ENCODE data around the gene FLRT2.

The FLRT2 gene

GRCh38 chr14:85565862-85566296 is 35.9 kb downstream of the FLRT2 start:
- no peak for DNase-seq (ENCODE audit: low read depth)

GRCh38 chr14:85566603-85567002 is 36.7 kb downstream of the FLRT2 start:
- no peak for DNase-seq (ENCODE audit: low read depth)

- DNase-seq (ENCODE audit: low read depth) = no peak
Measured at GRCh38 chr14:85572011-85572410, 42.1 kb downstream of the FLRT2 start.

- no peak for DNase-seq (ENCODE audit: low read depth)
Measured at GRCh38 chr14:85572845-85573244, 42.9 kb downstream of the FLRT2 start.

- DNase-seq (ENCODE audit: low read depth) = no peak
Measured at GRCh38 chr14:85573406-85573805, 43.5 kb downstream of the FLRT2 start.

GRCh38 chr14:85574853-85575616 is 45.1 kb downstream of the FLRT2 start:
- no peak for DNase-seq (ENCODE audit: low read depth)

GRCh38 chr14:85575617-85575898 is 45.6 kb downstream of the FLRT2 start:
- no peak for DNase-seq (ENCODE audit: low read depth)

- DNase-seq (ENCODE audit: low read depth) = no peak
Measured at GRCh38 chr14:85576218-85576617, 46.3 kb downstream of the FLRT2 start.

- DNase-seq (ENCODE audit: low read depth) = no peak
Measured at GRCh38 chr14:85576848-85577542, 47.1 kb downstream of the FLRT2 start.

- no peak for DNase-seq (ENCODE audit: low read depth)
Measured at GRCh38 chr14:85577543-85578114, 47.7 kb downstream of the FLRT2 start.

- no peak for DNase-seq (ENCODE audit: low read depth)
Measured at GRCh38 chr14:85578357-85578756, 48.4 kb downstream of the FLRT2 start.

GRCh38 chr14:85578930-85579329 is 49.0 kb downstream of the FLRT2 start:
- no peak for DNase-seq (ENCODE audit: low read depth)

GRCh38 chr14:85579942-85580341 is 50.0 kb downstream of the FLRT2 start:
- DNase-seq (ENCODE audit: low read depth) = no peak

GRCh38 chr14:85580536-85581140 is 50.7 kb downstream of the FLRT2 start:
- no peak for DNase-seq (ENCODE audit: low read depth)

- DNase-seq (ENCODE audit: low read depth) = no peak
Measured at GRCh38 chr14:85581691-85582090, 51.7 kb downstream of the FLRT2 start.

- DNase-seq (ENCODE audit: low read depth) = no peak
Measured at GRCh38 chr14:85583380-85583779, 53.4 kb downstream of the FLRT2 start.

- no peak for DNase-seq (ENCODE audit: low read depth)
Measured at GRCh38 chr14:85584481-85584880, 54.5 kb downstream of the FLRT2 start.

GRCh38 chr14:85587151-85587711 is 57.3 kb downstream of the FLRT2 start:
- no peak for DNase-seq (ENCODE audit: low read depth)

GRCh38 chr14:85590784-85591183 is 60.8 kb downstream of the FLRT2 start:
- no peak for DNase-seq (ENCODE audit: low read depth)

- DNase-seq (ENCODE audit: low read depth) = no peak
Measured at GRCh38 chr14:85594217-85594616, 64.3 kb downstream of the FLRT2 start.

- no peak for DNase-seq (ENCODE audit: low read depth)
Measured at GRCh38 chr14:85595981-85596380, 66.0 kb downstream of the FLRT2 start.

- no peak for DNase-seq (ENCODE audit: low read depth)
Measured at GRCh38 chr14:85596562-85596961, 66.6 kb downstream of the FLRT2 start.

- no peak for DNase-seq (ENCODE audit: low read depth)
Measured at GRCh38 chr14:85597701-85598100, 67.8 kb downstream of the FLRT2 start.
